MM.1S (cell line): Measurements from ENCODE around the gene PTPRC.

Experiments
- DNase-seq: peaks from one replicate; pipeline ENCODE4 v3.0.0-alpha.2; 2015
- H2AFZ ChIP-seq: fragments of 300-600 bp; sonication (generic); 2 replicates; pipeline ENCODE4 v1.6.0; 2016; ENCODE audit warnings: antibody characterized with exemption, low read length
- H3F3A ChIP-seq: fragments of 300-600 bp; sonication (generic); 2 replicates; pipeline ENCODE4 v1.6.1; 2016; ENCODE audit warnings: mild to moderate bottlenecking, antibody characterized with exemption, low read length, moderate library complexity, mixed read lengths; ENCODE audit not compliant: insufficient read depth
- H3K27ac ChIP-seq: fragments of 300-600 bp; sonication (generic); 2 replicates; pipeline ENCODE4 v1.5.1; 2016; ENCODE audit warnings: mild to moderate bottlenecking, low read length
- H3K27me3 ChIP-seq: fragments of 300-600 bp; sonication (generic); replicated peaks from 2 replicates; pipeline ENCODE4 v1.6.0; 2016; ENCODE audit warnings: low read length; ENCODE audit not compliant: insufficient read depth
- H3K36me3 ChIP-seq: fragments of 300-600 bp; sonication (generic); replicated peaks from 2 replicates; pipeline ENCODE4 v1.6.1; 2016; ENCODE audit warnings: mild to moderate bottlenecking, low read length, mixed read lengths; ENCODE audit not compliant: insufficient read depth
- H3K4me1 ChIP-seq: fragments of 300-600 bp; sonication (generic); 2 replicates; pipeline ENCODE4 v1.6.1; 2016; ENCODE audit warnings: low read length, mixed read lengths
- H3K4me2 ChIP-seq: fragments of 300-600 bp; sonication (generic); 2 replicates; pipeline ENCODE4 v1.6.0; 2016; ENCODE audit warnings: low read depth, low read length
- H3K4me3 ChIP-seq: fragments of 300-600 bp; sonication (generic); 2 replicates; pipeline ENCODE4 v1.5.1; 2016; ENCODE audit warnings: low read length, mixed read lengths
- H3K79me2 ChIP-seq: fragments of 300-600 bp; sonication (generic); 2 replicates; pipeline ENCODE4 v1.6.1; 2016; ENCODE audit warnings: mixed run types, low read length, mixed read lengths
- H3K9ac ChIP-seq: fragments of 300-600 bp; sonication (generic); 2 replicates; pipeline ENCODE4 v1.6.1; 2016; ENCODE audit warnings: low read length, mixed read lengths
- H3K9me2 ChIP-seq: fragments of 300-600 bp; sonication (generic); replicated peaks from 2 replicates; pipeline ENCODE4 v1.6.1; 2016; ENCODE audit warnings: mild to moderate bottlenecking, low read length, mixed read lengths; ENCODE audit not compliant: insufficient read depth
- H3K9me3 ChIP-seq: fragments of 300-600 bp; sonication (generic); replicated peaks from 2 replicates; pipeline ENCODE4 v1.6.1; 2016; ENCODE audit warnings: mild to moderate bottlenecking, low read length, mixed read lengths; ENCODE audit not compliant: insufficient read depth
- H4K20me1 ChIP-seq: fragments of 300-600 bp; sonication (generic); 2 replicates; pipeline ENCODE4 v1.6.1; 2016; ENCODE audit warnings: mild to moderate bottlenecking, low read length, moderate library complexity, mixed read lengths; ENCODE audit not compliant: insufficient read depth
- EZH2 ChIP-seq: fragments of 300-600 bp; sonication (generic); optimal IDR thresholded peaks from 2 replicates; pipeline ENCODE3; 2017; ENCODE audit warnings: low read depth, mild to moderate bottlenecking, antibody characterized with exemption, low read length, mixed read lengths
- EZH2phosphoT487 ChIP-seq: fragments of 300-600 bp; sonication (generic); IDR thresholded peaks from 2 replicates; pipeline ENCODE4 v1.6.1; 2018; ENCODE audit warnings: antibody characterized with exemption, low read length
- TF ChIP-seq, protein P1 (sequence below): fragments of 300-600 bp; sonication (generic); IDR thresholded peaks from 2 replicates; pipeline ENCODE4 v1.5.1; 2016; ENCODE audit warnings: antibody characterized with exemption, low read length, mixed read lengths

PTPRC gene

DNA sequence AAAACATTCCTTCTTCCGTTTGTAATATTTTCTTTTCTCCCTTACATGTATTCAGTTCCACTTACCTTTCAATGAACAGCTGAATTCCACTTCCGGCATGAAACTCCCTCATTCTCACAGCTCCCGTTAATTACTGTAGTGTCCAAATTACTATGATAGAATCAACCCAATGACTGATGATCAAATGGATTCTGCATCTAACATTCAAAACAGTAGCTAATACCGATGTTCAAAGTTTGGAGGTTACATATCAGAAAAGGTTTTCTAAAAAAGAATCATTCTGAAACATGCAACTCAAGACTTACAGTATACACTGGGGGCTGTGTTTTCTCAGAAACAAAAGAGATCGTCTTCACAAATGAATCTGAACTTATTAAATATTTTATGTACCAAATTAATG, 77.2 kb downstream of the PTPRC start:
- H3K27me3 ChIP-seq: no peaks in the 10 kb centered on the region
- no peak for TF ChIP-seq EZH2
- no peak for TF ChIP-seq EZH2phosphoT487
- TF ChIP-seq, protein P1, sequence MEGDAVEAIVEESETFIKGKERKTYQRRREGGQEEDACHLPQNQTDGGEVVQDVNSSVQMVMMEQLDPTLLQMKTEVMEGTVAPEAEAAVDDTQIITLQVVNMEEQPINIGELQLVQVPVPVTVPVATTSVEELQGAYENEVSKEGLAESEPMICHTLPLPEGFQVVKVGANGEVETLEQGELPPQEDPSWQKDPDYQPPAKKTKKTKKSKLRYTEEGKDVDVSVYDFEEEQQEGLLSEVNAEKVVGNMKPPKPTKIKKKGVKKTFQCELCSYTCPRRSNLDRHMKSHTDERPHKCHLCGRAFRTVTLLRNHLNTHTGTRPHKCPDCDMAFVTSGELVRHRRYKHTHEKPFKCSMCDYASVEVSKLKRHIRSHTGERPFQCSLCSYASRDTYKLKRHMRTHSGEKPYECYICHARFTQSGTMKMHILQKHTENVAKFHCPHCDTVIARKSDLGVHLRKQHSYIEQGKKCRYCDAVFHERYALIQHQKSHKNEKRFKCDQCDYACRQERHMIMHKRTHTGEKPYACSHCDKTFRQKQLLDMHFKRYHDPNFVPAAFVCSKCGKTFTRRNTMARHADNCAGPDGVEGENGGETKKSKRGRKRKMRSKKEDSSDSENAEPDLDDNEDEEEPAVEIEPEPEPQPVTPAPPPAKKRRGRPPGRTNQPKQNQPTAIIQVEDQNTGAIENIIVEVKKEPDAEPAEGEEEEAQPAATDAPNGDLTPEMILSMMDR: no peak
- H3K4me1 ChIP-seq: no peaks in the 10 kb centered on the region
- no peaks in the 10 kb centered on the region for H3K9me3 ChIP-seq
- no peak overlapping the region for H2AFZ ChIP-seq
- no peak for DNase-seq
- no peak overlapping the region for H3K27ac ChIP-seq
- H3K4me3 ChIP-seq: no peak overlapping the region
- no peaks in the 10 kb centered on the region for H3F3A ChIP-seq
- no peaks in the 10 kb centered on the region for H3K36me3 ChIP-seq
- no peaks in the 10 kb centered on the region for H3K79me2 ChIP-seq
- no peak overlapping the region for H3K9ac ChIP-seq
- H3K9me2 ChIP-seq: no peaks in the 10 kb centered on the region
- H3K4me2 ChIP-seq: no peak overlapping the region
- no peaks in the 10 kb centered on the region for H4K20me1 ChIP-seq

DNA sequence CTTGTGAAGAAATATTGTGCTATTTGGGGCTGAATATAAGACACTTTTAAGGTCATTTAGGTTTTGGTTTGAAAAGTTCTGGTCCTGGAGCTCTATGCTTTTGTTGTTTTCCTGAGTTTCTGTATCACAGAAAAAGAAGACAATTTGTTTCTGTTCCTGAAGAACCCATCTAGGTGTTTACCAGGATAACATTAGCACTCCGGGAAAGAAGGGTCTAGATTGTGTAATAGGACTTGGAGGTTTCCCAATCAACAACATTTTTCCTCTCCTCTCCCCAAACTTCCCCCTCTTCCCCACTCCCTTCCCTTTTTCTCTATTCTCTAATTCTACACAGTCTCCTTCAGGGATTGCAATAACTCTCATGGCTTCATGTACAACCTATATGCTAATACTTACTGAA, 78.7 kb downstream of the PTPRC start:
- H3K36me3 ChIP-seq: no peaks in the 10 kb centered on the region
- H3K9ac ChIP-seq: no peak overlapping the region
- no peak for DNase-seq
- no peaks in the 10 kb centered on the region for H3K9me2 ChIP-seq
- H3K4me1 ChIP-seq: no peaks in the 10 kb centered on the region
- no peak overlapping the region for H3K4me2 ChIP-seq
- no peaks in the 10 kb centered on the region for H3K79me2 ChIP-seq
- no peaks in the 10 kb centered on the region for H3F3A ChIP-seq
- no peak overlapping the region for H2AFZ ChIP-seq
- TF ChIP-seq EZH2phosphoT487 (no peak), EZH2 (no peak)
- TF ChIP-seq, protein P1: no peak
- no peaks in the 10 kb centered on the region for H4K20me1 ChIP-seq
- no peak overlapping the region for H3K27ac ChIP-seq
- no peaks in the 10 kb centered on the region for H3K9me3 ChIP-seq
- no peak overlapping the region for H3K4me3 ChIP-seq
- H3K27me3 ChIP-seq: no peaks in the 10 kb centered on the region

- no peaks in the 10 kb centered on the region for H3K27me3 ChIP-seq
- H3K9ac ChIP-seq: no peak overlapping the region
- no peak overlapping the region for H3K27ac ChIP-seq
- no peaks in the 10 kb centered on the region for H4K20me1 ChIP-seq
- no peak overlapping the region for H2AFZ ChIP-seq
- H3K4me3 ChIP-seq: no peak overlapping the region
- no peaks in the 10 kb centered on the region for H3K9me2 ChIP-seq
- DNase-seq: no peak
- no peaks in the 10 kb centered on the region for H3K79me2 ChIP-seq
- no peaks in the 10 kb centered on the region for H3K9me3 ChIP-seq
- no peaks in the 10 kb centered on the region for H3F3A ChIP-seq
- no peak for TF ChIP-seq EZH2
- TF ChIP-seq, protein P1: no peak
- no peak for TF ChIP-seq EZH2phosphoT487
- H3K36me3 ChIP-seq: no peaks in the 10 kb centered on the region
- no peak overlapping the region for H3K4me2 ChIP-seq
- H3K4me1 ChIP-seq: no peaks in the 10 kb centered on the region
Observed at GRCh38 chr1:198723127-198723526, 84.3 kb downstream of the PTPRC start.

DNA sequence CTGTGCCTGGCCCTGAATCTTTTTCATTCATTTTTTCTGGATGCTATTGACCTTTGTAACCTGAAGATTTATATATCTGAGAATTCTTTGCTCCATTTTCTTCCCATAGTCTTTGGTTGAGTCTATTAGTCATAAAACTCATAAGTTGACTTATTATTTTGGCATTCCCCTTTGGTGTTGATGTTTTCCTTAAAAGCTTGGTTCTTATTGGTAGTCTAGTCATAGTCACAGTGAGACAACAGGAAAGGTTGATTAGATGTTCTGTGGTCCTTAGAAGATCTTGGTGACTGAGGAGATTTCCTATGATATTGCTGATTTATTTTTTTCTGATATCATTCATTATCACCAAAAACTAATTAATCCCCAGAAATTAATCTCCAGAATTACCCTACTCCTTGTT, 86.2 kb downstream of the PTPRC start:
- Histone ChIP-seq H3K27ac (no peak overlapping the region), H3K9me3 (no peaks in the 10 kb centered on the region), H3K9me2 (no peaks in the 10 kb centered on the region), H3K79me2 (no peaks in the 10 kb centered on the region), H3K36me3 (no peaks in the 10 kb centered on the region), H3F3A (no peaks in the 10 kb centered on the region), H3K4me3 (no peak overlapping the region), H3K27me3 (no peaks in the 10 kb centered on the region), H2AFZ (no peak overlapping the region), H3K9ac (no peak overlapping the region), H3K4me1 (no peaks in the 10 kb centered on the region), H3K4me2 (no peak overlapping the region), H4K20me1 (no peaks in the 10 kb centered on the region)
- no peak for TF ChIP-seq EZH2
- TF ChIP-seq EZH2phosphoT487: no peak
- TF ChIP-seq, protein P1: no peak
- no peak for DNase-seq
